Activated T-helper 1 cell treated with anti-CD3 and anti-CD28 coated beads, Interleukin-2, amount 50 U/mL, for 16 hours (primary cell): ENCODE measurements around the gene FAM221B.
A peak's percentile ranks its signal among the peaks of the same experiment; 100 is the strongest.

Experiments used
- DNase-seq, 2 donors: peaks; one replicate each; pipeline ENCODE4 v3.0.0-alpha.2; 2020; ENCODE audit warnings: low read depth in 1 of 2, low spot score in 1 of 2

Gene FAM221B

GRCh38 chr9:35847792-35848572, 19.4 kb upstream of the FAM221B start:
- no peak for DNase-seq

- no peak for DNase-seq
These were observed 17.6 kb upstream of the FAM221B start for GRCh38 chr9:35845824-35846771.

- DNase-seq, result no peak
These were observed 16.2 kb upstream of the FAM221B start for GRCh38 chr9:35844628-35845270.

- no peak for DNase-seq
These were observed 14.3 kb upstream of the FAM221B start for GRCh38 chr9:35842795-35843194.

GRCh38 chr9:35842020-35842745, 13.7 kb upstream of the FAM221B start:
- no peak for DNase-seq

GRCh38 chr9:35841645-35841900, 13.0 kb upstream of the FAM221B start:
- no peak for DNase-seq

GRCh38 chr9:35840881-35841644, 12.5 kb upstream of the FAM221B start:
- DNase-seq, result no peak

GRCh38 chr9:35839926-35840325, 11.4 kb upstream of the FAM221B start:
- no peak for DNase-seq

- no peak for DNase-seq
These were observed 8.1 kb upstream of the FAM221B start for GRCh38 chr9:35836595-35836994.

- no peak for DNase-seq
These were observed 7.2 kb upstream of the FAM221B start for GRCh38 chr9:35835766-35836165.

GRCh38 chr9:35835216-35835632, 6.7 kb upstream of the FAM221B start:
- no peak for DNase-seq

GRCh38 chr9:35834260-35835215, 6.0 kb upstream of the FAM221B start:
- no peak for DNase-seq

GRCh38 chr9:35832814-35833213, 4.3 kb upstream of the FAM221B start:
- DNase-seq, result no peak

- DNase-seq, result no peak
These were observed 2.5 kb upstream of the FAM221B start for GRCh38 chr9:35831040-35831439.

GRCh38 chr9:35829764-35830096, 1.2 kb upstream of the FAM221B start:
- DNase-seq, result no peak

GRCh38 chr9:35829084-35829763, 692 bp upstream of the FAM221B start, which contains the start of gene TMEM8B:
TSS of gene TMEM8B (plus strand) at chr9:35829228. CDS start at chr9:35829448, 220 bp downstream.
- DNase-seq, result peak; percentile 85 to 87

GRCh38 chr9:35827486-35827885, 1.0 kb downstream of the FAM221B start:
- DNase-seq, result no peak

- DNase-seq, result no peak
These were observed 2.3 kb downstream of the FAM221B start for GRCh38 chr9:35826071-35826701.
